Endothelial cell of umbilical vein (primary cell): ENCODE measurements around the gene CDH2. TPM values are rescaled to one million over a fixed set of nuclear protein-coding genes. Genes with fewer than 3 reads are reported as not detected.

Source experiments
- BruUV-seq: library from RNA; stranded (reverse); fragments of 400-500 nt; replicated peaks from 2 replicates; lab custom pipeline; 2021; lab: Mats Ljungman, UMichigan
- CTCF ChIA-PET: fragments of 300-600, 350-600 bp; sonication (Branson Sonifier 250); formaldehyde crosslinking; loops from one replicate; lab custom pipeline; 2021; ENCODE audit warnings: antibody characterized with exemption, inconsistent platforms; lab: Charles Lee
- POLR2A ChIA-PET: fragments of 300-600, 350-600 bp; sonication (Branson Sonifier 250); formaldehyde crosslinking; loops from one replicate; lab custom pipeline; 2021; ENCODE audit warnings: antibody characterized with exemption, inconsistent platforms; lab: Charles Lee
- DNase-seq: peaks from one replicate; pipeline ENCODE4 v3.0.0-alpha.2; 2011; ENCODE audit warnings: low read depth, low spot score
- FAIRE-seq: peaks from 2 replicates; lab custom pipeline; 2011; peaks lifted over from hg19 to GRCh38; lab: Jason Lieb, UNC
- H2AFZ ChIP-seq: 2 replicates; pipeline ENCODE4 v1.6.0; 2012; ENCODE audit warnings: low read depth, low read length, control low read depth, inconsistent platforms
- H3K27ac ChIP-seq: 2 replicates; pipeline ENCODE4 v1.5.1; 2011; ENCODE audit warnings: low read depth, mild to moderate bottlenecking, control low read depth, low read length, moderate library complexity; ENCODE audit not compliant: insufficient read depth
- H3K27me3 ChIP-seq, 2 experiments: 2 replicates each; pipeline versions ENCODE4 v1.6.0 to v1.6.1; 2011; ENCODE audit warnings: low read length in 2 of 2, mixed read lengths in 1 of 2; ENCODE audit not compliant: control insufficient read depth in 2 of 2, insufficient read depth in 2 of 2
- H3K36me3 ChIP-seq, 2 experiments: 2 replicates in 1 of 2; 3 replicates in 1 of 2; pipeline ENCODE4 v1.5.1; 2011; ENCODE audit warnings: low read length in 2 of 2, mild to moderate bottlenecking in 1 of 2, moderate library complexity in 1 of 2; ENCODE audit not compliant: control insufficient read depth in 2 of 2, insufficient read depth in 2 of 2; ENCODE audit errors: extremely low read depth in 1 of 2
- H3K4me1 ChIP-seq: 3 replicates; pipeline ENCODE4 v1.5.1; 2011; ENCODE audit warnings: mild to moderate bottlenecking, low read length; ENCODE audit not compliant: control insufficient read depth, insufficient read depth; ENCODE audit errors: extremely low read depth
- H3K4me2 ChIP-seq: 2 replicates; pipeline ENCODE4 v1.6.1; 2011; ENCODE audit warnings: low read length, control low read depth, mixed read lengths; ENCODE audit not compliant: insufficient read depth
- H3K4me3 ChIP-seq, 3 experiments: fragments of 200-600 bp in 1 of 3; sonication (generic), shearing (Covaris generic) in 1 of 3; replicated peaks in 1 of 3; 2 replicates each; pipeline ENCODE4 v1.5.1; 2011 to 2016; ENCODE audit warnings: control low read depth in 3 of 3, low read length in 3 of 3, mild to moderate bottlenecking in 2 of 3, inconsistent platforms in 1 of 3, low read depth in 1 of 3, moderate library complexity in 1 of 3; ENCODE audit not compliant: insufficient read depth in 1 of 3
- H3K79me2 ChIP-seq: 2 replicates; pipeline ENCODE4 v1.6.0; 2012; ENCODE audit warnings: low read length, inconsistent platforms; ENCODE audit not compliant: control insufficient read depth, insufficient read depth
- H3K9ac ChIP-seq: replicated peaks from 2 replicates; pipeline ENCODE3; 2011; ENCODE audit warnings: low read length, control low read depth; ENCODE audit not compliant: insufficient read depth; ENCODE audit errors: extremely low read depth
- H3K9me1 ChIP-seq: replicated peaks from 3 replicates; pipeline ENCODE4 v1.6.0; 2011; ENCODE audit warnings: mild to moderate bottlenecking, low read length; ENCODE audit not compliant: control insufficient read depth, insufficient read depth; ENCODE audit errors: extremely low read depth
- H3K9me3 ChIP-seq: replicated peaks from 2 replicates; pipeline ENCODE4 v1.5.1; 2012; ENCODE audit warnings: low read length, inconsistent platforms; ENCODE audit not compliant: control insufficient read depth, insufficient read depth
- H4K20me1 ChIP-seq: replicated peaks from 2 replicates; pipeline ENCODE3; 2011; ENCODE audit warnings: mild to moderate bottlenecking, low read length; ENCODE audit not compliant: control insufficient read depth, insufficient read depth; ENCODE audit errors: extremely low read depth
- CTCF ChIP-seq, 2 donors: IDR thresholded peaks; 1 replicate in 1 of 2; 2 replicates in 1 of 2; pipeline ENCODE4 v1.5.1; 2011; ENCODE audit warnings: low read length in 2 of 2, mild to moderate bottlenecking in 2 of 2, moderate library complexity in 2 of 2, control low read depth in 1 of 2, inconsistent platforms in 1 of 2, low read depth in 1 of 2; ENCODE audit not compliant: insufficient read depth in 1 of 2; ENCODE audit errors: extremely low read depth in 1 of 2
- EZH2 ChIP-seq: IDR thresholded peaks from 2 replicates; pipeline ENCODE4 v1.6.1; 2012; ENCODE audit warnings: borderline replicate concordance, low read depth, mild to moderate bottlenecking, moderate library complexity, low read length, inconsistent platforms; ENCODE audit not compliant: severe bottlenecking
- FOS ChIP-seq: IDR thresholded peaks from 2 replicates; pipeline ENCODE4 v1.6.1; 2011; ENCODE audit warnings: mild to moderate bottlenecking, low read length, moderate library complexity, borderline replicate concordance; ENCODE audit not compliant: insufficient read depth
- GATA2 ChIP-seq: IDR thresholded peaks from 2 replicates; pipeline ENCODE4 v1.7.0; 2011; ENCODE audit warnings: low read depth, mild to moderate bottlenecking, moderate library complexity, mixed read lengths, low read length; ENCODE audit not compliant: insufficient read length, insufficient read depth
- JUN ChIP-seq: IDR thresholded peaks from 2 replicates; pipeline ENCODE4 v1.6.1; 2011; ENCODE audit warnings: borderline replicate concordance, low read depth; ENCODE audit not compliant: insufficient read length, insufficient read depth
- MAX ChIP-seq: IDR thresholded peaks from 2 replicates; pipeline ENCODE4 v1.6.1; 2011; ENCODE audit not compliant: insufficient read depth, insufficient read length
- MYC ChIP-seq: IDR thresholded peaks from one replicate; pipeline ENCODE4 v1.6.1; 2011; ENCODE audit warnings: mild to moderate bottlenecking, low read depth, low read length
- POLR2A ChIP-seq: IDR thresholded peaks from 2 replicates; pipeline ENCODE4 v1.6.1; 2012; ENCODE audit warnings: low read depth, mild to moderate bottlenecking, control low read depth, low read length
- POLR2AphosphoS5 ChIP-seq: IDR thresholded peaks from 2 replicates; pipeline ENCODE4 v1.6.1; 2012; ENCODE audit warnings: low read depth, mild to moderate bottlenecking, control low read depth, low read length, moderate library complexity; ENCODE audit not compliant: insufficient read depth
- dilution Hi-C: fragments of 300-500 bp; cut with MboI; formaldehyde crosslinking; loops from one replicate; pipeline ENCODE4 v1.15.0; 2019; ENCODE audit warnings: low sequenced_read_pairs; ENCODE audit not compliant: extremely low pct_ligation_motif_present
- intact Hi-C: fragments of 100-400 bp; cut with micrococcal nuclease; formaldehyde crosslinking; loops from one replicate; pipeline ENCODE4 v1.10.0; 2022
- polyA plus RNA-seq, 4 experiments: library from polyadenylated mRNA; depleted of rRNA in 3 of 4; stranded (reverse) in 3 of 4; unstranded in 1 of 4; fragments of >200 nt; gene quantifications; 2 replicates each; pipeline versions ENCODE4 v1.2.1 to v1.2.3, GENCODE V29; 2011 to 2012; ENCODE audit warnings: missing spikeins in 1 of 4
- total RNA-seq: library from RNA; stranded (reverse); gene quantifications from 2 replicates; pipeline ENCODE4 v1.2.3, GENCODE V29; 2021

CDH2 gene
- total and polyA plus RNA-seq, 2 donors (not counting 3 experiments of a cell fraction or from before 2014, with no cell fraction given) = 37.6 to 59.5 TPM

- Histone ChIP-seq H3K36me3 (no peaks in the 10 kb centered on the region), H3K9ac (no peak overlapping the region), H3K9me1 (no peaks in the 10 kb centered on the region), H3K9me3 (no peaks in the 10 kb centered on the region), H3K27me3 (no peaks in the 10 kb centered on the region), H2AFZ (no peak overlapping the region), H3K79me2 (no peaks in the 10 kb centered on the region), H3K4me1 (no peaks in the 10 kb centered on the region), H3K4me3 (no peak overlapping the region), H3K4me2 (no peak overlapping the region), H4K20me1 (no peaks in the 10 kb centered on the region), H3K27ac (no peak overlapping the region)
- BruUV-seq = no TSS peak
- TF ChIP-seq CTCF (IDR thresholded peaks at IDR 0.05; ENCODE audit: extremely low read depth in 1 of 2, insufficient read depth in 1 of 2, low read depth in 1 of 2, low read length in 2 of 2) (no peak), FOS (no peak), MAX (no peak), POLR2AphosphoS5 (no peak), EZH2 (no peak), MYC (no peak), GATA2 (no peak), JUN (no peak), POLR2A (no peak)
- ChIA-PET POLR2A (interaction anchor here (0.6 kb wide), 1 partner anchor 18 kb away, joined by 3 read pairs; no protein-coding TSS in a partner anchor), CTCF (no interaction called here)
- no peak for FAIRE-seq
- dilution Hi-C loops = no loop called here
- no peak for DNase-seq
- intact Hi-C loops = no loop called here
Measured at GRCh38 chr18:27903906-27904305, 273.0 kb downstream of the CDH2 start.
